ENCODE data around the gene TTC39B. TPM values are rescaled to one million over a fixed set of nuclear protein-coding genes. Genes with fewer than 3 reads are reported as not detected.

The TTC39B gene
- total and polyA plus RNA-seq, 2 donors (not counting 3 experiments of a cell fraction or from before 2014, with no cell fraction given): 1.0 to 5.4 TPM

GRCh38 chr9:15333376-15333881 lies 26.4 kb upstream of the TTC39B start:
- Histone ChIP-seq H3K27ac (ENCODE audit: insufficient read depth, low read depth, low read length) (no peak overlapping the region), H3K4me1 (ENCODE audit: control insufficient read depth, extremely low read depth, insufficient read depth, low read length) (no peaks in the 10 kb centered on the region), H3K9me3 (replicated peaks; ENCODE audit: control insufficient read depth, insufficient read depth, low read length) (no peaks in the 10 kb centered on the region), H2AFZ (ENCODE audit: low read depth, low read length) (no peak overlapping the region), H3K79me2 (ENCODE audit: control insufficient read depth, insufficient read depth, low read length) (no peaks in the 10 kb centered on the region), H3K9ac (replicated peaks; ENCODE audit: extremely low read depth, insufficient read depth, low read length) (no peak overlapping the region), H3K27me3 (ENCODE audit: control insufficient read depth in 2 of 2, insufficient read depth in 2 of 2, low read length in 2 of 2) (peaks cover 0 to 2% of the 10 kb centered on the region in 2 experiments), H3K4me2 (ENCODE audit: insufficient read depth, low read length) (no peak overlapping the region), H3K36me3 (ENCODE audit: control insufficient read depth in 2 of 2, extremely low read depth in 1 of 2, insufficient read depth in 2 of 2, low read length in 2 of 2) (no peaks in the 10 kb centered on the region), H3K4me3 (replicated peaks in 1 of 3; ENCODE audit: insufficient read depth in 1 of 3, low read depth in 1 of 3, low read length in 3 of 3) (no peak overlapping the region), H3K9me1 (replicated peaks; ENCODE audit: control insufficient read depth, extremely low read depth, insufficient read depth, low read length) (no peaks in the 10 kb centered on the region), H4K20me1 (replicated peaks; ENCODE audit: control insufficient read depth, extremely low read depth, insufficient read depth, low read length) (no peaks in the 10 kb centered on the region)
- intact Hi-C loops (cut with micrococcal nuclease) (no loop called here), dilution Hi-C loops (cut with MboI; ENCODE audit: extremely low pct_ligation_motif_present, low sequenced_read_pairs) (no loop called here)
- DNase-seq (ENCODE audit: low read depth, low spot score) (no peak), FAIRE-seq (no peak)
- TF ChIP-seq JUN (IDR thresholded peaks at IDR 0.05; ENCODE audit: borderline replicate concordance, insufficient read depth, insufficient read length, low read depth) (no peak), POLR2A (IDR thresholded peaks at IDR 0.05; ENCODE audit: low read depth, low read length) (no peak), MYC (IDR thresholded peaks at IDR 0.05; ENCODE audit: low read depth, low read length) (no peak)
- ChIA-PET CTCF (interaction anchor here (1.1 kb wide), 1 partner anchor 15 kb away, joined by 3 read pairs; no protein-coding TSS in a partner anchor), POLR2A (no interaction called here)
- BruUV-seq (replicated peaks): no TSS peak

GRCh38 chr9:15332939-15333338 lies 25.9 kb upstream of the TTC39B start:
- intact Hi-C loops (cut with micrococcal nuclease): no loop called here
- CTCF ChIA-PET: no interaction called here
- no peaks in the 10 kb centered on the region for H3K79me2 ChIP-seq (ENCODE audit: control insufficient read depth, insufficient read depth, low read length)
- no peaks in the 10 kb centered on the region for H3K4me1 ChIP-seq (ENCODE audit: control insufficient read depth, extremely low read depth, insufficient read depth, low read length)
- no peaks in the 10 kb centered on the region for H3K9me3 ChIP-seq (replicated peaks; ENCODE audit: control insufficient read depth, insufficient read depth, low read length)
- no peak overlapping the region for H3K9ac ChIP-seq (replicated peaks; ENCODE audit: extremely low read depth, insufficient read depth, low read length)
- no peaks in the 10 kb centered on the region for H3K9me1 ChIP-seq (replicated peaks; ENCODE audit: control insufficient read depth, extremely low read depth, insufficient read depth, low read length)
- dilution Hi-C loops (cut with MboI; ENCODE audit: extremely low pct_ligation_motif_present, low sequenced_read_pairs): no loop called here
- FAIRE-seq (no peak), DNase-seq (ENCODE audit: low read depth, low spot score) (no peak)
- H2AFZ ChIP-seq (ENCODE audit: low read depth, low read length): no peak overlapping the region
- H4K20me1 ChIP-seq (replicated peaks; ENCODE audit: control insufficient read depth, extremely low read depth, insufficient read depth, low read length): no peaks in the 10 kb centered on the region
- H3K4me3 ChIP-seq (replicated peaks in 1 of 3; ENCODE audit: insufficient read depth in 1 of 3, low read depth in 1 of 3, low read length in 3 of 3): no peak overlapping the region
- no peak overlapping the region for H3K4me2 ChIP-seq (ENCODE audit: insufficient read depth, low read length)
- POLR2A ChIA-PET: no interaction called here
- no peak overlapping the region for H3K27ac ChIP-seq (ENCODE audit: insufficient read depth, low read depth, low read length)
- TF ChIP-seq MYC (IDR thresholded peaks at IDR 0.05; ENCODE audit: low read depth, low read length) (no peak), MAX (IDR thresholded peaks at IDR 0.05; ENCODE audit: insufficient read depth, insufficient read length) (no peak)
- BruUV-seq (replicated peaks): no TSS peak
- no peaks in the 10 kb centered on the region for H3K36me3 ChIP-seq (ENCODE audit: control insufficient read depth in 2 of 2, extremely low read depth in 1 of 2, insufficient read depth in 2 of 2, low read length in 2 of 2)
- H3K27me3 ChIP-seq (ENCODE audit: control insufficient read depth in 2 of 2, insufficient read depth in 2 of 2, low read length in 2 of 2): peaks cover 0 to 2% of the 10 kb centered on the region in 2 experiments

All from endothelial cell of umbilical vein (primary cell).